SK-N-SH (cell line): ENCODE data around the gene TMED9. TPM values are rescaled to one million over a fixed set of nuclear protein-coding genes. Genes with fewer than 3 reads are reported as not detected.

Source experiments
- CTCF ChIA-PET: fragments of 300-600, 350-600 bp; formaldehyde crosslinking; extraction: SDS; loops from one replicate; lab custom pipeline; 2021; lab: Yijun Ruan, JAX
- POLR2A ChIA-PET: fragments of 350-600 bp; sonication (Branson Sonifier 250); formaldehyde crosslinking; extraction: SDS; loops from one replicate; lab custom pipeline; 2020; ENCODE audit warnings: antibody characterized with exemption, inconsistent platforms; lab: Yijun Ruan, JAX
- DNase-seq: peaks from one replicate; pipeline ENCODE4 v3.0.0; 2012
- H2AFZ ChIP-seq: fragments of 200-600 bp; sonication (generic); 2 replicates; pipeline ENCODE4 v1.8.1; 2016; ENCODE audit warnings: antibody characterized with exemption, mild to moderate bottlenecking, low read depth
- H3F3A ChIP-seq: fragments of 200-600 bp; sonication (generic); replicated peaks from 2 replicates; pipeline ENCODE3; 2016; ENCODE audit warnings: antibody characterized with exemption, mild to moderate bottlenecking; ENCODE audit not compliant: insufficient read depth
- H3K27ac ChIP-seq, 2 experiments: fragments of 200-500 bp in 1 of 2; fragments of 200-600 bp in 1 of 2; sonication (Bioruptor generic) in 1 of 2; sonication (generic), shearing (Covaris generic) in 1 of 2; 2 replicates each; pipeline versions ENCODE4 v1.5.1 to v1.6.1; 2014 to 2016; ENCODE audit warnings: low read depth in 2 of 2, inconsistent platforms in 1 of 2, low read length in 1 of 2, mild to moderate bottlenecking in 1 of 2, mixed read lengths in 1 of 2
- H3K27me3 ChIP-seq: fragments of 200-600 bp; sonication (generic), shearing (Covaris generic); 2 replicates; pipeline ENCODE4 v1.6.1; 2016; ENCODE audit warnings: mixed run types; ENCODE audit not compliant: insufficient read depth
- H3K36me3 ChIP-seq, 2 experiments: fragments of 200-500 bp in 1 of 2; fragments of 200-600 bp in 1 of 2; sonication (Bioruptor generic) in 1 of 2; sonication (generic) in 1 of 2; replicated peaks in 1 of 2; 2 replicates each; pipeline versions ENCODE3 to v1.5.1; 2014 to 2016; ENCODE audit warnings: low read length in 1 of 2, mild to moderate bottlenecking in 1 of 2; ENCODE audit not compliant: insufficient read depth in 2 of 2, control insufficient read depth in 1 of 2
- H3K4me1 ChIP-seq, 2 experiments: fragments of 200-500 bp in 1 of 2; fragments of 200-600 bp in 1 of 2; sonication (Bioruptor generic) in 1 of 2; sonication (generic), shearing (Covaris generic) in 1 of 2; 2 replicates each; pipeline versions ENCODE4 v1.5.1 to v1.6.1; 2014 to 2016; ENCODE audit warnings: low read depth in 1 of 2, low read length in 1 of 2, mixed run types in 1 of 2; ENCODE audit not compliant: insufficient read depth in 2 of 2, control insufficient read depth in 1 of 2
- H3K4me2 ChIP-seq: fragments of 200-600 bp; sonication (generic), shearing (Covaris generic); 2 replicates; pipeline ENCODE4 v1.6.1; 2017; ENCODE audit warnings: mixed run types
- H3K4me3 ChIP-seq, 2 experiments: fragments of 200-500 bp in 1 of 2; fragments of 200-600 bp in 1 of 2; sonication (Bioruptor generic) in 1 of 2; sonication (generic), shearing (Covaris generic) in 1 of 2; 2 replicates each; pipeline versions ENCODE4 v1.5.1 to v1.8.1; 2014 to 2016; ENCODE audit warnings: low read depth in 2 of 2, inconsistent platforms in 1 of 2, low read length in 1 of 2, mild to moderate bottlenecking in 1 of 2, mixed read lengths in 1 of 2, moderate library complexity in 1 of 2
- H3K79me2 ChIP-seq: fragments of 200-600 bp; sonication (generic); 2 replicates; pipeline ENCODE4 v1.8.1; 2017; ENCODE audit warnings: mild to moderate bottlenecking; ENCODE audit not compliant: insufficient read depth
- H3K9ac ChIP-seq: fragments of 200-600 bp; sonication (generic); 2 replicates; pipeline ENCODE4 v1.6.1; 2017; ENCODE audit warnings: mixed run types
- H3K9me2 ChIP-seq: fragments of 200-600 bp; sonication (generic); 2 replicates; pipeline ENCODE4 v1.6.1; 2017; ENCODE audit warnings: mixed run types
- H3K9me3 ChIP-seq: fragments of 200-600 bp; sonication (generic); 2 replicates; pipeline ENCODE4 v1.6.1; 2017; ENCODE audit warnings: mixed run types, mild to moderate bottlenecking, moderate library complexity
- H4K20me1 ChIP-seq: fragments of 200-600 bp; sonication (generic); 2 replicates; pipeline ENCODE4 v1.6.1; 2017; ENCODE audit warnings: mild to moderate bottlenecking, mixed run types; ENCODE audit not compliant: insufficient read depth
- EZH2phosphoT487 ChIP-seq: fragments of 200-600 bp; sonication (generic); IDR thresholded peaks from 2 replicates; pipeline ENCODE4 v1.6.1; 2017; ENCODE audit warnings: low read depth, mixed run types, mild to moderate bottlenecking, antibody characterized with exemption, moderate library complexity, borderline replicate concordance
- FOXM1 ChIP-seq: IDR thresholded peaks from 2 replicates; pipeline ENCODE4 v1.4.0; 2012; ENCODE audit warnings: low read depth, mild to moderate bottlenecking
- GABPA ChIP-seq: IDR thresholded peaks from 2 replicates; pipeline ENCODE4 v1.4.0; 2012; ENCODE audit warnings: low read depth, mild to moderate bottlenecking
- GATA2 ChIP-seq: sonication (generic); formaldehyde crosslinking; IDR thresholded peaks from 2 replicates; pipeline ENCODE4 v1.5.0; 2020; ENCODE audit warnings: mild to moderate bottlenecking, missing genetic modification reagents
- POLR2AphosphoS5 ChIP-seq: IDR thresholded peaks from 2 replicates; pipeline ENCODE4 v1.6.1; 2012; ENCODE audit warnings: low read depth, low read length
- RCOR1 ChIP-seq: fragments of 150-350 bp; IDR thresholded peaks from 2 replicates; pipeline ENCODE4 v1.6.1; 2017; ENCODE audit warnings: antibody characterized with exemption, low read length
- RFX5 ChIP-seq: IDR thresholded peaks from 2 replicates; pipeline ENCODE4 v1.6.1; 2012; ENCODE audit warnings: mild to moderate bottlenecking, improper control_type of control experiment, low read length
- SIN3A ChIP-seq: IDR thresholded peaks from 2 replicates; pipeline ENCODE4 v1.6.1; 2012; ENCODE audit warnings: low read depth, mild to moderate bottlenecking, low read length, moderate library complexity, borderline replicate concordance
- SMC3 ChIP-seq: IDR thresholded peaks from 2 replicates; pipeline ENCODE4 v1.6.1; 2012; ENCODE audit warnings: low read depth, low read length, improper control_type of control experiment
- TCF12 ChIP-seq: IDR thresholded peaks from 2 replicates; pipeline ENCODE4 v1.4.0; 2012
- WGBS: methylation state at CpG from one replicate; pipeline ENCODE4 v1.1.6; 2017; ENCODE audit warnings: low lambda C conversion rate; 5-methylcytosine and 5-hydroxymethylcytosine counted together
- polyA plus RNA-seq, 3 experiments: library from polyadenylated mRNA; depleted of rRNA; stranded (reverse); fragments of >200 nt; gene quantifications; 2 replicates each; pipeline ENCODE4 v1.2.3, GENCODE V29; 2012
- TF ChIP-seq, protein P1 (sequence below): IDR thresholded peaks from 2 replicates; pipeline ENCODE4 v1.6.1; 2012; ENCODE audit warnings: mild to moderate bottlenecking, low read depth, low read length, moderate library complexity
- TF ChIP-seq, protein P2 (sequence below): IDR thresholded peaks from 2 replicates; pipeline ENCODE4 v1.4.0; 2012; ENCODE audit warnings: low read depth, borderline replicate concordance
- TF ChIP-seq, protein P3 (sequence below): IDR thresholded peaks from 2 replicates; pipeline ENCODE4; 2012
- TF ChIP-seq, protein P4 (sequence below): IDR thresholded peaks from 2 replicates; pipeline ENCODE4 v1.4.0; 2012; ENCODE audit warnings: low read depth

The TMED9 gene
- polyA plus RNA-seq, 1 of the 3 experiments (the other 2 are of a cell fraction): 264 TPM

DNA sequence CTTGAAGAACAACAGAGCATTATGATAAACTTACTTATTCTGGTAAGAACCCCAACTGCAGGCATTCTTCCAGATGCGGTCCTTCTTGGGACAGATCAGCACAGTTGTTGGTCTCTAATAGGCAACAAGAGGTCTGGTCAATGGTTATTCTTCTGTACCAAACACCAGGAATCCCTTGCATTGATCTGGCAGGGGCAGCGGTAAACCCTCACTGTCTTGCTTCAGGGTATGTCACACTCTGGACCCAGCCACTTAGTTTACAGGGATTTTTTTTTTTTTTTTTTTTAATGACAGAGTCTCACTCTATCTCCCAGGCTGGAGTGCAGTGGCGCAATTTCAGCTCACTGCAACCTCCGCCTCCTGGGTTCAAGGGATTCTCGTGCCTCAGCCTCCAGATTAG, 36.3 kb upstream of the TMED9 start:
- H3K9me3 ChIP-seq: no peaks in the 10 kb centered on the region
- H3K4me1 ChIP-seq: peaks cover 0 to 16% of the 10 kb centered on the region in 2 experiments; a peak in 2 of 4 replicates
- H3K4me2 ChIP-seq: no peak overlapping the region
- no peaks in the 10 kb centered on the region for H3F3A ChIP-seq
- TF ChIP-seq, protein P1, sequence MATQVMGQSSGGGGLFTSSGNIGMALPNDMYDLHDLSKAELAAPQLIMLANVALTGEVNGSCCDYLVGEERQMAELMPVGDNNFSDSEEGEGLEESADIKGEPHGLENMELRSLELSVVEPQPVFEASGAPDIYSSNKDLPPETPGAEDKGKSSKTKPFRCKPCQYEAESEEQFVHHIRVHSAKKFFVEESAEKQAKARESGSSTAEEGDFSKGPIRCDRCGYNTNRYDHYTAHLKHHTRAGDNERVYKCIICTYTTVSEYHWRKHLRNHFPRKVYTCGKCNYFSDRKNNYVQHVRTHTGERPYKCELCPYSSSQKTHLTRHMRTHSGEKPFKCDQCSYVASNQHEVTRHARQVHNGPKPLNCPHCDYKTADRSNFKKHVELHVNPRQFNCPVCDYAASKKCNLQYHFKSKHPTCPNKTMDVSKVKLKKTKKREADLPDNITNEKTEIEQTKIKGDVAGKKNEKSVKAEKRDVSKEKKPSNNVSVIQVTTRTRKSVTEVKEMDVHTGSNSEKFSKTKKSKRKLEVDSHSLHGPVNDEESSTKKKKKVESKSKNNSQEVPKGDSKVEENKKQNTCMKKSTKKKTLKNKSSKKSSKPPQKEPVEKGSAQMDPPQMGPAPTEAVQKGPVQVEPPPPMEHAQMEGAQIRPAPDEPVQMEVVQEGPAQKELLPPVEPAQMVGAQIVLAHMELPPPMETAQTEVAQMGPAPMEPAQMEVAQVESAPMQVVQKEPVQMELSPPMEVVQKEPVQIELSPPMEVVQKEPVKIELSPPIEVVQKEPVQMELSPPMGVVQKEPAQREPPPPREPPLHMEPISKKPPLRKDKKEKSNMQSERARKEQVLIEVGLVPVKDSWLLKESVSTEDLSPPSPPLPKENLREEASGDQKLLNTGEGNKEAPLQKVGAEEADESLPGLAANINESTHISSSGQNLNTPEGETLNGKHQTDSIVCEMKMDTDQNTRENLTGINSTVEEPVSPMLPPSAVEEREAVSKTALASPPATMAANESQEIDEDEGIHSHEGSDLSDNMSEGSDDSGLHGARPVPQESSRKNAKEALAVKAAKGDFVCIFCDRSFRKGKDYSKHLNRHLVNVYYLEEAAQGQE: no peak
- no peak for TF ChIP-seq POLR2AphosphoS5
- TF ChIP-seq GATA2: no peak
- TF ChIP-seq EZH2phosphoT487: no peak
- TF ChIP-seq GABPA: no peak
- TF ChIP-seq FOXM1: no peak
- no peak for TF ChIP-seq RCOR1
- TF ChIP-seq SMC3: no peak
- TF ChIP-seq, protein P2, sequence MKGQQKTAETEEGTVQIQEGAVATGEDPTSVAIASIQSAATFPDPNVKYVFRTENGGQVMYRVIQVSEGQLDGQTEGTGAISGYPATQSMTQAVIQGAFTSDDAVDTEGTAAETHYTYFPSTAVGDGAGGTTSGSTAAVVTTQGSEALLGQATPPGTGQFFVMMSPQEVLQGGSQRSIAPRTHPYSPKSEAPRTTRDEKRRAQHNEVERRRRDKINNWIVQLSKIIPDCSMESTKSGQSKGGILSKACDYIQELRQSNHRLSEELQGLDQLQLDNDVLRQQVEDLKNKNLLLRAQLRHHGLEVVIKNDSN: no peak
- no peak for TF ChIP-seq TCF12
- TF ChIP-seq, protein P3, sequence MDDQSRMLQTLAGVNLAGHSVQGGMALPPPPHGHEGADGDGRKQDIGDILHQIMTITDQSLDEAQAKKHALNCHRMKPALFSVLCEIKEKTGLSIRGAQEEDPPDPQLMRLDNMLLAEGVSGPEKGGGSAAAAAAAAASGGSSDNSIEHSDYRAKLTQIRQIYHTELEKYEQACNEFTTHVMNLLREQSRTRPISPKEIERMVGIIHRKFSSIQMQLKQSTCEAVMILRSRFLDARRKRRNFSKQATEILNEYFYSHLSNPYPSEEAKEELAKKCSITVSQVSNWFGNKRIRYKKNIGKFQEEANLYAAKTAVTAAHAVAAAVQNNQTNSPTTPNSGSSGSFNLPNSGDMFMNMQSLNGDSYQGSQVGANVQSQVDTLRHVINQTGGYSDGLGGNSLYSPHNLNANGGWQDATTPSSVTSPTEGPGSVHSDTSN: no peak
- TF ChIP-seq, protein P4, sequence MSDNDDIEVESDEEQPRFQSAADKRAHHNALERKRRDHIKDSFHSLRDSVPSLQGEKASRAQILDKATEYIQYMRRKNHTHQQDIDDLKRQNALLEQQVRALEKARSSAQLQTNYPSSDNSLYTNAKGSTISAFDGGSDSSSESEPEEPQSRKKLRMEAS: no peak
- no peak for TF ChIP-seq SIN3A
- no peak for TF ChIP-seq RFX5
- peaks cover 8 to 16% of the 10 kb centered on the region in 2 experiments for H3K36me3 ChIP-seq
- no peak for DNase-seq
- POLR2A ChIA-PET: interaction anchor here (0.8 kb wide), 1 partner anchor 74 kb away, joined by 4 read pairs; no protein-coding TSS in a partner anchor
- H3K27ac ChIP-seq: no peak overlapping the region
- peaks cover 32% of the 10 kb centered on the region for H4K20me1 ChIP-seq
- no peak overlapping the region for H3K4me3 ChIP-seq
- peaks cover 35% of the 10 kb centered on the region for H3K79me2 ChIP-seq
- WGBS: 90% methylated on average over 5 of the region's 5 CpGs
- CTCF ChIA-PET: no interaction called here
- no peaks in the 10 kb centered on the region for H3K27me3 ChIP-seq
- no peaks in the 10 kb centered on the region for H3K9me2 ChIP-seq
- H2AFZ ChIP-seq: no peak overlapping the region
- no peak overlapping the region for H3K9ac ChIP-seq
